GM18526 (cell line): Measurements from ENCODE around the gene MUC5AC.

Source experiments
- POLR2A ChIP-seq: IDR thresholded peaks from 3 replicates; pipeline ENCODE4 v1.6.1; 2011; ENCODE audit not compliant: insufficient read length; ENCODE audit errors: extremely low read depth

Gene MUC5AC

GRCh38 chr11:1117992-1118391 lies 39.8 kb upstream of the MUC5AC start:
- no peak for TF ChIP-seq POLR2A

DNA sequence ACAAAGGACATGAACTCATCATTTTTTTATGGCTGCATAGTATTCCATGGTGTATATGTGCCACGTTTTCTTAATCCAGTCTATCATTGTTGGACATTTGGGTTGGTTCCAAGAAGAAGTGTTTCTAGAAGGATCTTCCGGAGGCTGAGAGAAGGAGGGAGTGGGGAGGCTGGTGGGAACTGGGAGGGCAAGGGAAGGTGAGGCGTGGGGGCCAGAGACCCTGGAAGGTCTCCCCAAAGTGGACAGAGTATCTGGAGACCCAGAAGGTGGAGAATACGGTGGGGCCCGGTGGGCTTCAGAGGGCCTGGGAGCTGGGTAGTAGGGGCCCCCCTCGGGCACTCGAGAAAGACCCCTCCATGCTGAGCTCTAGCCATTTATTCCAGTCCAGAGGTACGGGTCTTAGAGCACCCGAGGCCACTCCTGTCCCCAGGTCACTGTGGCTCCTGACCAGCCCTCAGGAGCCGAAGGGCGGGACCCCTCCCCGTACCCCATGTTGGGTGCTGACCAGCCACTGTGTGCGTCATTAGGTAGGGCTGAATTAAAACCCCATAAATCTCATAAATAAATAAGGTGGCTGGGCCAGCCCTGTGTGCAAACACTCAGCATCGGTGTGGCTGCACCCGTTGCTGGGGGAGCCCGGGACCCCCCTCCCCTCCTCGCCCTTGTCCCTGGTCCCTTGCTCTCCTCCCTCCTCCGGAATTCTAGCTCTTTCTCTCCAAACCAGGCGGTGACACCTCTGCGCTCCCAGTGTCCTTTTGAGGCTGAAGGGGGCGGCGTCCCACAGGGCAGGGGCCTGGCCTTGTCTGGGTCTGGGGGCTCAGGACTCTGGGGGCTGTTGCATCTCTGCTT lies 38.8 kb upstream of the MUC5AC start:
- TF ChIP-seq POLR2A, result no peak

GRCh38 chr11:1119604-1120146 lies 38.1 kb upstream of the MUC5AC start:
- no peak for TF ChIP-seq POLR2A

GRCh38 chr11:1120532-1121330 lies 37.0 kb upstream of the MUC5AC start:
- TF ChIP-seq POLR2A, result no peak

DNA sequence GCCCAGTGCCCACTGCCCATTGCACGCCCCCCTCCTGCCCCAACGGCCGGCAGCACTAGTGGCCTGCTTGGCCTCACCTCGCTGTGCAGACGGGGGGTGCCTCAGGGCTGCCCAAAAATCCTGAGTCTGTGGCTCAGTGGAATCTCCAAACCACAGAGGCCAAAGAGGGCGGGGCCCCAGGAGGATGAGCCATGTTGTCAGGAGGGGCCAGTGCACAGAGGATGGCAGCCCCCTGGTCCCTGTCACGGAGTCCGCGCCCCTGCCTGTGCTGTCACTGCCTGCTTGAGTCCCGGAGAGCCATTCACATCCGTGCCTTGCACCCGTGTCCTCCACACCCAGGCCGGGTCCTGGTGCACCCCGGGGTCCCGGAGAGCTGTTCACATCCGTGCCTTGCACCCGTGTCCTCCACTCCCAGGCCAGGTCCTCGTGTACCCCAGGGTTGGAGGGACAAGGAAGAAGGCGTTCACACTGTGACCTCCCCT lies 36.4 kb upstream of the MUC5AC start:
- no peak for TF ChIP-seq POLR2A

- TF ChIP-seq POLR2A, result no peak
Measured at GRCh38 chr11:1121813-1122663, 35.7 kb upstream of the MUC5AC start.

DNA sequence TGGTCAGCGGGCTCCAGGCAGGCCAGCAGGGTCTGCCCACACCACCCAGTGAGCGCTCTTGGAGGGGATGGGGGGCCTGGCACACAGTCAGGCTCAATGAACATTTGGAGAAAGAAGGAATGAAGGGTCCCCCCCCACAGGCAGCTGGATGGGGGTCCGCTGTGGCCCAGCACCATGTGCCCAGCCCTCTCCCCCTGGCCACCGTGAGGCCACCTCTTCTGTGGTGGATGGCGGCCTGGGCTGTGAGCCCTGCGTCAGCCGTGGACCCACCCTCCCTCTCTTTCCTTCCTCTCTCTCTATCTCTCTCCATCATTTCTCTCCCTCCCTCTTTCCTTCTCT lies 35.1 kb upstream of the MUC5AC start:
- no peak for TF ChIP-seq POLR2A

- no peak for TF ChIP-seq POLR2A
Measured at GRCh38 chr11:1123970-1124369, 33.8 kb upstream of the MUC5AC start.

DNA sequence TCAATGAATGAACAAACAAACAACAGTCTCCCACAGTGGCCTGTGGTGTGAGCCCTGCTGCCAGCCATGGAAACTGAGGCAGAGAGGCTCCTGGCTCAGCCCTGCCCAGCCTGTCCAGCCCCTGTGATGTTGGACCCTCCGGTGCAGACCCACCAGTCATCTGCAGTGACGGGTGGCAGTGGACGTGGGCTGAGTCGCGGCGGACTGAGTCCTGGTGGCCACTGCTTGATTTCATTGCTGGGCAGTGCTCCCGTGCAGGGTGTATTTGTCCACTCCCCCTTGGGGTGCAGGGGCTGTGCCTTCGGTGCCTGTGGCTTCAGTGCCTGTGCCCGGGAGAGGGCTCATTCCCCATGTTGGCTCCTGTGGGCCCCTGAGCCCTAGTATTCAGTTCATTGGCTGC lies 31.9 kb upstream of the MUC5AC start:
- TF ChIP-seq POLR2A, result no peak

DNA sequence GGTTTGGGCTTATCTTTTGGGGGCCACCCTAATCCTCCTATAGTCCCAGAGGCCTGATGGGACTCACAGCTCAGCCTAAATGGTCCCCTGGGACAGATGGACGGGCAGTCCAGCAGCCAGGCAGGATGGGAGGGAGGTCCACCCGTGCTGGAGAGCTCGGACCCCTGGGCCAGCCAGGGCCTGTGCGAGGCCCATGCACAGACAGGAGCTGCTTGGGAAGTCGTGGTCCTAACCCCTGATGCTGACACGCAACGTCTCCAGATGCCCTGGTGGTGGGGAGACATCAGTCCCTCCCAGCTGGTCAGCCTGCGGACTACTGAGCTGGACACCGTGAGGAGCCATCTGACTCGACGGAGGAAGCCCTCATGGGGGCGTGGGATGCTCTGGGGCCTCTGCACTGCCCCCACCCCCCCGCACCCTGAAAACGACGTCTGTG lies 31.2 kb upstream of the MUC5AC start:
- no peak for TF ChIP-seq POLR2A

DNA sequence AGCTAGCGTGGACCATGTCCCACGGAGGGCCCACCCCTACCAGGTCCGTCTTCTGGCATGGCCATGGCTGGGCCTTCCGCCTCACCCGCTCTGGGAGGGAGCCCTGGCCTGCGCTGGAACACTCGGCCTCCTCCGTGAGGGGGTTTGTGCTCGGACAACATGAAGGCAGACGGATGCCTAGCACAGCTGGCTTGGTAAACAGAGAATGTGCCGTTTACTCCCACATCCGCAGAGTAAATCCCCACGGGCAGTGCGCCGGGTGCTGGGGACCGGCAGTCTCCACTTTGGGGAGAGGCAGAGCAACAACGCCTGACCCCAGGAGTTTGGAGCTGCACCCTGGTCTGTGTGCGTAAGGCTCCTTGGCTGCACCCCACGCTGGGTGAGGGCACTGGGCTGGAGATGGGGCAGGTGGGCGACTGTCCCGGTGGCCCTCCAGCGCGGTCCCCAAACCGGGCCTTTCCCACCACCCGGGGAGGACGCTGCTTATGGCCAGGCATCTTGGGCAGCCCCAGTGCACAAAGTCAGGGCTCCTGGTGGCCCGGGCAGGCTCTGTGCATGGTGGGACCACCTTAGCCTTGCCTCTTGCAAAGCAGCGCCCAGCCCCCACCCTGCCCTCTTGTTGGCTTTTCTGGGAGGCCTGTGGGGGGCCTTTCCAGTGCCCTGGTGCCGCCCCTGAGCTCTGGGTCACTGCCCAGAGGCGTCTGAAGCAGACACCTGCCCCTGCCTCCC lies 30.7 kb upstream of the MUC5AC start:
- TF ChIP-seq POLR2A, result no peak

DNA sequence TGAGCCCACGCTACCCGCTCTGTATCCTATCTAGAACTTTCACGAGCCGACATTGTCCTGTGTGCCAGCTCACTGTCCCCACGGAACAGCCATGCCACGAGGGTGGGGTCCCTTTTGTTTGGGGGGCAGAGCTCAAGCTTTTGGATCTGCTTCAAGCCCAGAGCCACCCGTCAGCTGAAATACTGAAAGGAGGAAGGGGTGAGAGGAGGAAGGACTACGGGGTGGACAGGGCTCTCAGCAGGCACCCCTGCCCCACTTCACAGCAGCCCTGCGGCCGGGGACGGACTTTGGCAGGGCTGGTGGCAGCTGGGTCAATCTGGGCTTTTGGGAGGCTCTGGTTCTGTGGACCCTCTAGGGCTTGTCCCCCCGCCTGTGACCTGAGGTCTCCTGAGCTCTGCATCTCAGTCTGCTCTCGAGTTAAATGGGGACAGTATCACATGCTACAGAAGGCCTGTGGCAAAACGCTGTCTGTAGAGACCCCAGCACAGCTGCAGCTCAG lies 30.0 kb upstream of the MUC5AC start:
- TF ChIP-seq POLR2A, result no peak

- no peak for TF ChIP-seq POLR2A
Measured at GRCh38 chr11:1128311-1129142, 29.2 kb upstream of the MUC5AC start.
